ENCODE data around the gene PKHD1. TPM values are rescaled to one million over a fixed set of nuclear protein-coding genes. Genes with fewer than 3 reads are reported as not detected.
A peak's percentile ranks its signal among the peaks of the same experiment; 100 is the strongest.

The PKHD1 gene
- polyA plus RNA-seq, 1 experiment, result not detected

DNA sequence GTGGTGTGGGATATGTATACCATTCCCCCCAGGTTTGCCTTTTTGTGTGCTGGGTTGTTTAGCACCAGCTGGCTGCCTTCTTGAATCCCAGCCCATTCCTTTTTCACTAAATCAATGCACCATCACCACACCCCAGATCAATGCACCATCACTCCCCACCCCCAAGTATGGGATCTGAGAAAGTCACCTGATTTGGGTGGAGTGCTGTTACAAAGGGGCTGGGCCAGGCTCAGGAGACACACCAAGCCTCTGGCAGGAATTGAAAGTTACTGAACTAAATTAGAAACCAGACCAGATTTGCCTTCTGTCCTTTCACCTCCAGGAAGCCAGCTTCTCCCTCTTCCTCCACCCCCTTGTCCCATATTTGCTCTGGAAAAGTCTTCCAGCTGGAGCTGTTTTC is 19.6 kb upstream of the PKHD1 start:
- ChIA-PET POLR2A (no interaction called here), CTCF (no interaction called here)
- DNase-seq (ENCODE audit: low read depth, low spot score), result no peak
- Histone ChIP-seq H3K9me3 (ENCODE audit: control insufficient read depth, insufficient read depth, low read length) (no peaks in the 10 kb centered on the region), H3K27ac (ENCODE audit: low read depth, low read length) (no peak overlapping the region), H3K27me3 (ENCODE audit: control insufficient read depth, insufficient read depth, low read length) (no peaks in the 10 kb centered on the region), H3K4me3 (ENCODE audit: low read depth, low read length) (no peak overlapping the region)
- TF ChIP-seq, protein P1, sequence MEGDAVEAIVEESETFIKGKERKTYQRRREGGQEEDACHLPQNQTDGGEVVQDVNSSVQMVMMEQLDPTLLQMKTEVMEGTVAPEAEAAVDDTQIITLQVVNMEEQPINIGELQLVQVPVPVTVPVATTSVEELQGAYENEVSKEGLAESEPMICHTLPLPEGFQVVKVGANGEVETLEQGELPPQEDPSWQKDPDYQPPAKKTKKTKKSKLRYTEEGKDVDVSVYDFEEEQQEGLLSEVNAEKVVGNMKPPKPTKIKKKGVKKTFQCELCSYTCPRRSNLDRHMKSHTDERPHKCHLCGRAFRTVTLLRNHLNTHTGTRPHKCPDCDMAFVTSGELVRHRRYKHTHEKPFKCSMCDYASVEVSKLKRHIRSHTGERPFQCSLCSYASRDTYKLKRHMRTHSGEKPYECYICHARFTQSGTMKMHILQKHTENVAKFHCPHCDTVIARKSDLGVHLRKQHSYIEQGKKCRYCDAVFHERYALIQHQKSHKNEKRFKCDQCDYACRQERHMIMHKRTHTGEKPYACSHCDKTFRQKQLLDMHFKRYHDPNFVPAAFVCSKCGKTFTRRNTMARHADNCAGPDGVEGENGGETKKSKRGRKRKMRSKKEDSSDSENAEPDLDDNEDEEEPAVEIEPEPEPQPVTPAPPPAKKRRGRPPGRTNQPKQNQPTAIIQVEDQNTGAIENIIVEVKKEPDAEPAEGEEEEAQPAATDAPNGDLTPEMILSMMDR (IDR thresholded peaks at IDR 0.05; ENCODE audit: low read depth, low read length), result no peak

- DNase-seq (ENCODE audit: low read depth, low spot score), result no peak
- no peak overlapping the region for H3K27ac ChIP-seq (ENCODE audit: low read depth, low read length)
- ChIA-PET POLR2A (no interaction called here), CTCF (no interaction called here)
- TF ChIP-seq, protein P1 (IDR thresholded peaks at IDR 0.05; ENCODE audit: low read depth, low read length), result peak; percentile 10; the same call in 1 of the 2 replicates
- H3K4me3 ChIP-seq (ENCODE audit: low read depth, low read length), result no peak overlapping the region
- no peaks in the 10 kb centered on the region for H3K9me3 ChIP-seq (ENCODE audit: control insufficient read depth, insufficient read depth, low read length)
- H3K27me3 ChIP-seq (ENCODE audit: control insufficient read depth, insufficient read depth, low read length), result no peaks in the 10 kb centered on the region
Observed at GRCh38 chr6:52104979-52105378, 17.6 kb upstream of the PKHD1 start.

GRCh38 chr6:52103623-52104022 is 16.2 kb upstream of the PKHD1 start:
- CTCF ChIA-PET, result no interaction called here
- Histone ChIP-seq H3K27ac (ENCODE audit: low read depth, low read length) (no peak overlapping the region), H3K9me3 (ENCODE audit: control insufficient read depth, insufficient read depth, low read length) (no peaks in the 10 kb centered on the region), H3K27me3 (ENCODE audit: control insufficient read depth, insufficient read depth, low read length) (no peaks in the 10 kb centered on the region), H3K4me3 (ENCODE audit: low read depth, low read length) (no peak overlapping the region)
- TF ChIP-seq, protein P1 (IDR thresholded peaks at IDR 0.05; ENCODE audit: low read depth, low read length), result no peak
- no peak for DNase-seq (ENCODE audit: low read depth, low spot score)
- POLR2A ChIA-PET, result no interaction called here

- H3K27ac ChIP-seq (ENCODE audit: low read depth, low read length), result no peak overlapping the region
- CTCF ChIA-PET, result interaction anchor here (5.6 kb wide), 1 partner anchor 161 kb away, joined by 38 read pairs; no protein-coding TSS in a partner anchor
- TF ChIP-seq, protein P1 (IDR thresholded peaks at IDR 0.05; ENCODE audit: low read depth, low read length), result no peak
Observed at GRCh38 chr6:52102405-52102804, 15.0 kb upstream of the PKHD1 start.

DNA sequence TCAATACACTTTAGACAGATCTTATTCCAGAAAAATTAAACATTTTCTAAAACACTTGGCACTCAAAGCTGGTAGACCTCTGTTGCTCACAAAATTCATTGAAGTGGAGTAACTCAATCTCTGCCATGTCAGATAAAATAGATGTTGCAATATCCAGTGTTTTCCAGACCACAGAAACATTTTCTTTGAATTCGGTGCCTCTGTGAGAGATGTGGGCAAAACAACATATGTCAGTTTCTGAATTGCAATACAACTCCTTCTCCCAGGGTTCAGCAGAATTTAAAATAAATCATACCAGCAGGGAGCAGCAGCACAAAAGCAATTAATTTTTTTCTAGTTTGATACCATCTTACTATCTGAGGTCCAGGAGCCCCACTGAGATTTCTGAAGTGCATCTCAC is 11.3 kb upstream of the PKHD1 start:
- Histone ChIP-seq H3K9me3 (ENCODE audit: control insufficient read depth, insufficient read depth, low read length) (no peaks in the 10 kb centered on the region), H3K27me3 (ENCODE audit: control insufficient read depth, insufficient read depth, low read length) (no peaks in the 10 kb centered on the region), H3K4me3 (ENCODE audit: low read depth, low read length) (no peak overlapping the region), H3K27ac (ENCODE audit: low read depth, low read length) (no peak overlapping the region)
- POLR2A ChIA-PET, result no interaction called here
- CTCF ChIA-PET, result interaction anchor here (1.1 to 5.6 kb wide), 3 partner anchors 165 to 301 kb away, joined by 3 to 38 read pairs (median 4); no protein-coding TSS in a partner anchor
- TF ChIP-seq, protein P1 (IDR thresholded peaks at IDR 0.05; ENCODE audit: low read depth, low read length), result no peak
- no peak for DNase-seq (ENCODE audit: low read depth, low spot score)

More at GRCh38 chr6:52102405-52102804, 15.0 kb upstream of the PKHD1 start:
- POLR2A ChIA-PET, result no interaction called here
- no peak for DNase-seq (ENCODE audit: low read depth, low spot score)
- Histone ChIP-seq H3K4me3 (ENCODE audit: low read depth, low read length) (no peak overlapping the region), H3K27me3 (ENCODE audit: control insufficient read depth, insufficient read depth, low read length) (no peaks in the 10 kb centered on the region), H3K9me3 (ENCODE audit: control insufficient read depth, insufficient read depth, low read length) (no peaks in the 10 kb centered on the region)
